ENCODE measurements around the gene UBL4B.

UBL4B gene

GRCh38 chr1:110151175-110151669 lies 39.0 kb downstream of the UBL4B start:
- Mint-ChIP-seq H3K9me3 (no peaks in the 10 kb centered on the region), H3K27ac (no peak overlapping the region), H3K4me3 (no peak overlapping the region), H3K4me1 (no peaks in the 10 kb centered on the region), H3K36me3 (no peaks in the 10 kb centered on the region), H3K27me3 (peaks cover 42% of the 10 kb centered on the region)
- no peak for ATAC-seq

DNA sequence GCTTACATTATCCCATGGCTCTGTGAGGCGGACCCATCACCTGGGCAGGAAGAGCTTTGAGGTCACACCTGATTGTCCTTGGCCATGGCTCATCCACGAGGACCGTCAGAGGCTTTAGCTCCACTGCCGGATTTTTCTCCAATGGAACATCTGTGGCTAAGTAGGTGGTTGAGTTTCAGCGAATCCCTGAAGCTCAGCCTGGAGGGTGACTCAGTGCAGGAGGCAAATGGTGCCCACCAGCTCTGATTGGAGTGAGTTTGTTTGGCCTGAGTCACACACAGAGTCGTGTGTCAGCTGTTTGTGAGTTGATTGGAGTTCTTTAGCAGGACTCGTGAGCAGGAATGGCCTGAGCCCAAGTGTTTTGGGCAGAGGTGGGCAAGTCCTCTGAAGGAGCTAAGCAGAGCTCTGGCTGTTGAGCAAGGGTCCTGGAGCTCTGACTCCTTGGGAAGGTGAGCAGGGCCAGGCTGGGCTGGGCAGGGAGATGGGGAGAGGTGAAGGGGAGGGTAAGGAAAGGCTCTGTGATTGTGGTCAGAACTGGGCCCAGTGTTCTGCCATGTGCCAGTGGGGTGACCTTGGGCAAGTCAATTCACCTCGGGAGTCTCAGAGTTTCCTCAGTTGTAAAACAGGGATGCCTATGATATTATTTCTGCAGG lies 40.0 kb downstream of the UBL4B start:
- Mint-ChIP-seq H3K27ac (no peak overlapping the region), H3K9me3 (peaks cover 3% of the 10 kb centered on the region), H3K4me3 (no peak overlapping the region), H3K27me3 (peaks cover 53% of the 10 kb centered on the region), H3K4me1 (no peaks in the 10 kb centered on the region), H3K36me3 (no peaks in the 10 kb centered on the region)
- ATAC-seq, result no peak

DNA sequence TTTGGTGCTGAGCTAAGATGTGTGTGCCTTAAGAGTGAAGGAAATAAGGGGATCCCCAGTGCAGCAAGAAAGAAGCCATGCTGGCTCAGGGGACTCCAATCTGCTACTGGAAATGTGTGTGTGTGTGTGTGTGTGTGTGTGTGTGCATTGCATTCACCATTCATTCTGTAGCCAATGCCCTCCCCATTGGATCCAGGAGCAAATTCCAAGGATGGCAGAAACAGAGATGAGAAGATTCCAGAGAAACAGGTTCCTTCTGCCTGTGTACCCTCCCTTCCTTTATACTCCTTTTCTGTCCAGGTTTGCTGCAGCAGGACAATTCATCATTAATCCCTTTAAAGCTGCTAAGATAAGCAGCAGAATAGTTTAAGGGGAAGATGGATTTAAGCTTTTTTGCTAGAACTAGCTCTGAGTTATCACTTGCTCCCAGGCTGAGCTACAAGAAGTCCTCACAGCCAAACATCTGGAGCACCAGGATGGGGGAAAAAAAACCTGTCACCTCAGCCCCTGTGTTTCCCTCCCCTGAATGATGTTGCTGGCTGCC lies 41.2 kb downstream of the UBL4B start:
- Mint-ChIP-seq H3K27me3 (peaks cover 65% of the 10 kb centered on the region), H3K36me3 (no peaks in the 10 kb centered on the region), H3K9me3 (peaks cover 7% of the 10 kb centered on the region), H3K4me3 (no peak overlapping the region), H3K27ac (no peak overlapping the region), H3K4me1 (no peaks in the 10 kb centered on the region)
- ATAC-seq, result no peak

GRCh38 chr1:110155878-110156522 lies 43.8 kb downstream of the UBL4B start:
- Mint-ChIP-seq H3K9me3 (peaks cover 7% of the 10 kb centered on the region), H3K27me3 (peaks cover 80% of the 10 kb centered on the region)
- ATAC-seq, result no peak

GRCh38 chr1:110158261-110158660 lies 46.0 kb downstream of the UBL4B start:
- no peak for ATAC-seq
- Mint-ChIP-seq H3K36me3 (no peaks in the 10 kb centered on the region), H3K9me3 (peaks cover 7% of the 10 kb centered on the region), H3K27me3 (peaks cover 88% of the 10 kb centered on the region), H3K4me1 (no peaks in the 10 kb centered on the region), H3K27ac (no peak overlapping the region), H3K4me3 (no peak overlapping the region)

More at GRCh38 chr1:110155878-110156522, 43.8 kb downstream of the UBL4B start:
- Mint-ChIP-seq H3K4me1 (no peaks in the 10 kb centered on the region), H3K4me3 (no peak overlapping the region), H3K27ac (no peak overlapping the region), H3K36me3 (no peaks in the 10 kb centered on the region)

DNA sequence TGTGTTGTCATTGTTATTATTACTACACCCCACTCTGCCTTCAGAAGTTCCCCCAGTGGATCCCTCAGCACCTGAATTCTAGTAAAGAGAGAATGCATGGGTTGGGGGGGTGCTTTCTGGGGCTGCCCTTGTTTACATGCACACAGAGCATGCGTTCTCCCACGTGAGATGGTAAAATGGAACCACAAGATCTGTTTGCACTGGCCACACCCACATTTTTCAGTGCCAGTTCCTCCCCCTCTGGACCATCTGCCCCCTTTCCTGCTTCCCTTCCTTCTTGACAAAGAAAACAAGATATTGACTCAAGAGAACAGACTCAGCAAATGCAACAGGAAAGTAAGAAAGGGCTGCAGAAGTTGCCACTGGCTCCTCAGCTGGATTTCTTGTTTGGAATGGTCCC lies 46.9 kb downstream of the UBL4B start:
- Mint-ChIP-seq H3K9me3 (peaks cover 7% of the 10 kb centered on the region), H3K4me1 (no peaks in the 10 kb centered on the region), H3K27ac (no peak overlapping the region), H3K36me3 (no peaks in the 10 kb centered on the region), H3K27me3 (peaks cover 95% of the 10 kb centered on the region), H3K4me3 (no peak overlapping the region)
- ATAC-seq, result no peak

DNA sequence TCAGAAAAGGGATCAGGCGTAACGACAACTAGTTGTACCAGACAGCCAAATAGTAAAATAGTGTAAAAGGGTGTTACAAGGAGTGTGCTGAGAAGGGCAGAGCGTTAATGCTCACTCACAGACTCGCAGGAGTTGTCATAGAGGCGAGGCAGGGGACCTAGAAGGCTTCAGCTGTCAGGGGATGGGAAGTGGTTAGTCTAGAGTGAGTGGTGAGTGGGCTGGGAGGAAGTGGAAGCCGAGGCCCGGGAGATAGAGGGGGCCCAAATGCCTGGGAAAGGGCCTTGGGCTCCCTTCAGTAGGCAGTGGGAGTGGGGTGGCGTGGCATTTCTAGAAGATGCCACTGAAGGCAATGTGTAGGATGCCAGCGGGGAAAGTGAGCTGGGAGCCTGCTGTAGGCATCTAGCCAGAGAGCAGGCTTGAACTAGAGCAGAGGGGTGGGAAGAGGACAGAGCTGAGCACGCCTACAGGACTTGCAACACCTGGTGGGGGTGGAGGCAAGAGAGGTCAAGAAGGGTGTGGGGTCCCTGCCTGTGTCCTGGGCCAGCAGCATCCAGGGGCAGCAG lies 48.4 kb downstream of the UBL4B start:
- Mint-ChIP-seq H3K4me3 (no peak overlapping the region), H3K4me1 (no peaks in the 10 kb centered on the region), H3K36me3 (no peaks in the 10 kb centered on the region), H3K9me3 (peaks cover 7% of the 10 kb centered on the region), H3K27me3 (peaks cover 95% of the 10 kb centered on the region), H3K27ac (no peak overlapping the region)
- ATAC-seq, result peak; percentile 10

- no peak for ATAC-seq
- Mint-ChIP-seq H3K9me3 (peaks cover 7% of the 10 kb centered on the region), H3K36me3 (no peaks in the 10 kb centered on the region), H3K27ac (no peak overlapping the region), H3K4me1 (no peaks in the 10 kb centered on the region), H3K4me3 (no peak overlapping the region), H3K27me3 (peaks cover 91% of the 10 kb centered on the region)
These were observed 48.9 kb downstream of the UBL4B start for GRCh38 chr1:110161165-110161564.

- Mint-ChIP-seq H3K27me3 (peaks cover 84% of the 10 kb centered on the region), H3K4me3 (no peak overlapping the region), H3K36me3 (no peaks in the 10 kb centered on the region), H3K4me1 (no peaks in the 10 kb centered on the region), H3K27ac (no peak overlapping the region), H3K9me3 (peaks cover 7% of the 10 kb centered on the region)
- ATAC-seq, result no peak
These were observed 49.6 kb downstream of the UBL4B start for GRCh38 chr1:110161849-110162248.

Data from stimulated activated memory B cell treated with anti-CD40 and anti-IgM and Interleukin-4, amounts not matched to agents 10 μg/mL and 1 μg/mL and 100 μg/mL, for 72 hours (primary cell).